Prostate gland (tissue), 2 donors: ENCODE measurements around the gene FAM200C. TPM values are rescaled to one million over a fixed set of nuclear protein-coding genes. Genes with fewer than 3 reads are reported as not detected.

ENCODE experiments used
- DNase-seq: peaks from one replicate; pipeline ENCODE4 v3.0.0-alpha.2; 2019; ENCODE audit warnings: low spot score
- H3K27ac ChIP-seq, 2 donors: fragments of 200-600 bp; sonication (generic); 2 replicates each; pipeline ENCODE4 v1.5.1; 2017 to 2019
- H3K27me3 ChIP-seq: fragments of 200-600 bp; sonication (generic); replicated peaks from 2 replicates; pipeline ENCODE4 v1.5.1; 2019; ENCODE audit not compliant: insufficient read depth
- H3K36me3 ChIP-seq, 2 donors: fragments of 200-600 bp; sonication (generic); 1 replicate in 1 of 2; 2 replicates in 1 of 2; pipeline versions ENCODE4 v1.5.1 to v1.8.1; 2017 to 2019
- H3K4me1 ChIP-seq: fragments of 200-600 bp; sonication (generic); replicated peaks from 2 replicates; pipeline ENCODE4 v1.5.1; 2019
- H3K4me3 ChIP-seq, 2 donors: fragments of 200-600 bp; sonication (generic); 2 replicates each; pipeline ENCODE4 v1.5.1; 2017 to 2019
- H3K9me3 ChIP-seq: fragments of 200-600 bp; sonication (generic); 2 replicates; pipeline ENCODE4 v1.5.1; 2017
- POLR2A ChIP-seq: fragments of 450-650 bp; IDR thresholded peaks from one replicate; pipeline ENCODE4 v1.6.1; 2016; ENCODE audit warnings: antibody characterized with exemption, mild to moderate bottlenecking
- POLR2AphosphoS5 ChIP-seq: sonication (generic); formaldehyde crosslinking; IDR thresholded peaks from one replicate; pipeline ENCODE4 v1.6.1; 2017; ENCODE audit warnings: antibody characterized with exemption
- WGBS: methylation state at CpG from one replicate; pipeline ENCODE4 v1.1.5; 2018; 5-methylcytosine and 5-hydroxymethylcytosine counted together
- intact Hi-C: fragments of 100-400 bp; cut with DNase I; formaldehyde crosslinking; loops from one replicate; pipeline ENCODE4 v1.14.2; 2022
- total RNA-seq, 2 donors: library from RNA; depleted of rRNA; stranded (reverse); fragments of >200 nt; gene quantifications; one replicate each; pipeline ENCODE4 v1.1.0, GENCODE V29; 2016
- TF ChIP-seq, protein P1 (sequence below), 4 experiments: fragments of 200-600 bp in 2 of 4; fragments of 450-650 bp in 2 of 4; sonication (generic) in 2 of 4; IDR thresholded peaks; 1 replicate in 3 of 4; 2 replicates in 1 of 4; pipeline ENCODE4 v1.5.1; 2016 to 2019; ENCODE audit warnings: antibody characterized with exemption in 4 of 4, mild to moderate bottlenecking in 2 of 4, moderate library complexity in 2 of 4

FAM200C gene
- total RNA-seq, 2 donors from 2014 or later, result 6.3 to 8.6 TPM

DNA sequence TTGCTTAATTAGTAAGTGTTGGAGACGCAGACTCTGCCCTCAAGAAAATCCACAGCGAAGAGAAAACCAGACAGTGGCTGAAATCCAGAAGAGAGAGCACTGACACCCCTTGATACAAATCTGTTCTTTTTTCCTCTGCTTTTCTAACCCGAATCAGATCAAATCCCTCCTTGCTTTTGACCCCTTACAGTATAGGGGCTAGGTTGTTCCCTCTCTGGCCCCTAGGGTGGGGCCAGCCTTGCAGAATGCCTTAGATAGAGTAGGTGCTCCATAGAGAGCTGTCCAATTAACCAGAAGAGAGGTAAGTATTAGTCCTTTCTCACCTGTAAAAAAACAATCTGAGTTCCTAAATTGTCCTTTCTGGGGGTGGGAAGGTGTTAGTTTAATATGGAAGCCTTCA lies 39.5 kb downstream of the FAM200C start:
- Histone ChIP-seq H3K36me3 (no peaks in the 10 kb centered on the region), H3K4me1 (no peaks in the 10 kb centered on the region), H3K9me3 (no peaks in the 10 kb centered on the region), H3K4me3 (no peak overlapping the region), H3K27me3 (no peaks in the 10 kb centered on the region), H3K27ac (no peak overlapping the region)
- no peak for TF ChIP-seq POLR2AphosphoS5
- TF ChIP-seq, protein P1, sequence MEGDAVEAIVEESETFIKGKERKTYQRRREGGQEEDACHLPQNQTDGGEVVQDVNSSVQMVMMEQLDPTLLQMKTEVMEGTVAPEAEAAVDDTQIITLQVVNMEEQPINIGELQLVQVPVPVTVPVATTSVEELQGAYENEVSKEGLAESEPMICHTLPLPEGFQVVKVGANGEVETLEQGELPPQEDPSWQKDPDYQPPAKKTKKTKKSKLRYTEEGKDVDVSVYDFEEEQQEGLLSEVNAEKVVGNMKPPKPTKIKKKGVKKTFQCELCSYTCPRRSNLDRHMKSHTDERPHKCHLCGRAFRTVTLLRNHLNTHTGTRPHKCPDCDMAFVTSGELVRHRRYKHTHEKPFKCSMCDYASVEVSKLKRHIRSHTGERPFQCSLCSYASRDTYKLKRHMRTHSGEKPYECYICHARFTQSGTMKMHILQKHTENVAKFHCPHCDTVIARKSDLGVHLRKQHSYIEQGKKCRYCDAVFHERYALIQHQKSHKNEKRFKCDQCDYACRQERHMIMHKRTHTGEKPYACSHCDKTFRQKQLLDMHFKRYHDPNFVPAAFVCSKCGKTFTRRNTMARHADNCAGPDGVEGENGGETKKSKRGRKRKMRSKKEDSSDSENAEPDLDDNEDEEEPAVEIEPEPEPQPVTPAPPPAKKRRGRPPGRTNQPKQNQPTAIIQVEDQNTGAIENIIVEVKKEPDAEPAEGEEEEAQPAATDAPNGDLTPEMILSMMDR (IDR thresholded peaks at IDR 0.05), result no peak
- no peak for TF ChIP-seq POLR2A
- intact Hi-C loops, result no loop called here
- no peak for DNase-seq
- WGBS, result 63% methylated on average over 3 of the region's 3 CpGs

DNA sequence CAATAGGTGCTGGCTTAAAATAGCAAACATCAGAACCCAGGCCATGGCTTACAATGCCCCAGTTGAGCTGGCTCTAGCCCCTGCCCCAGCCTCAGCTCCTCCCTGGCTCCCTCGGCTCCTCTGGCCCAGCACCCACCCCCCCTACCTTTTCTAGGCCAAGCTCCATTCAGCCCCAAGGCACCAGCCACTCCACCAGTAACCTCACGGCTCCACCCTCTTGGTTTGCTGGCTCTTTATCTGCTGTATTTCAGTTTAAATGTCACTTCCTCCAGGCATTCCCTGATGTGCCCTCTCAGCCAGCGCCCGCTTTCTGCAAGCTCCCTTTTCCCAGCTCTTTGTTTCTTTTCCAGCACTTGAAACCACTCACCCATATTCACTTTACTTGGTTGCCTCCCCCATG lies 40.0 kb downstream of the FAM200C start:
- DNase-seq, result no peak
- Histone ChIP-seq H3K4me3 (no peak overlapping the region), H3K27ac (no peak overlapping the region)

GRCh38 chr5:160359242-160359641 lies 40.6 kb downstream of the FAM200C start:
- 6% methylated on average over 1 of the region's 1 CpG for WGBS
- H3K27ac ChIP-seq, result no peak overlapping the region

More for the DNA sequence above, 40.0 kb downstream of the FAM200C start:
- Histone ChIP-seq H3K36me3 (no peaks in the 10 kb centered on the region), H3K4me1 (no peaks in the 10 kb centered on the region), H3K9me3 (no peaks in the 10 kb centered on the region), H3K27me3 (no peaks in the 10 kb centered on the region)
- TF ChIP-seq POLR2AphosphoS5 (no peak), POLR2A (no peak)
- TF ChIP-seq, protein P1 (IDR thresholded peaks at IDR 0.05), result no peak
- WGBS, result 41% methylated on average over 4 of the region's 4 CpGs
- intact Hi-C loops, result no loop called here

GRCh38 chr5:160357861-160358411 lies 41.9 kb downstream of the FAM200C start:
- 48% methylated on average over 7 of the region's 7 CpGs for WGBS
- intact Hi-C loops, result no loop called here
- Histone ChIP-seq H3K4me1 (no peaks in the 10 kb centered on the region), H3K27me3 (no peaks in the 10 kb centered on the region), H3K36me3 (no peaks in the 10 kb centered on the region), H3K27ac (peak overlapping the region; percentile 14 to 69), H3K9me3 (no peaks in the 10 kb centered on the region), H3K4me3 (no peak overlapping the region)
- TF ChIP-seq POLR2AphosphoS5 (no peak), POLR2A (no peak)
- TF ChIP-seq, protein P1 (IDR thresholded peaks at IDR 0.05), result no peak
- no peak for DNase-seq

More at GRCh38 chr5:160359242-160359641, 40.6 kb downstream of the FAM200C start:
- no peak for DNase-seq
- no peaks in the 10 kb centered on the region for H3K27me3 ChIP-seq
- TF ChIP-seq, protein P1 (IDR thresholded peaks at IDR 0.05), result no peak
- no peak for TF ChIP-seq POLR2AphosphoS5
- TF ChIP-seq POLR2A, result no peak
- intact Hi-C loops, result no loop called here
- no peaks in the 10 kb centered on the region for H3K36me3 ChIP-seq
- H3K4me1 ChIP-seq, result no peaks in the 10 kb centered on the region
- no peak overlapping the region for H3K4me3 ChIP-seq
- no peaks in the 10 kb centered on the region for H3K9me3 ChIP-seq

- Histone ChIP-seq H3K27me3 (no peaks in the 10 kb centered on the region), H3K4me3 (no peak overlapping the region), H3K9me3 (no peaks in the 10 kb centered on the region), H3K27ac (peak overlapping the region; percentile 14 to 69), H3K4me1 (no peaks in the 10 kb centered on the region), H3K36me3 (no peaks in the 10 kb centered on the region)
- WGBS, result 66% methylated on average over 7 of the region's 7 CpGs
- TF ChIP-seq POLR2AphosphoS5, result no peak
- TF ChIP-seq, protein P1 (IDR thresholded peaks at IDR 0.05), result no peak
- TF ChIP-seq POLR2A, result no peak
- intact Hi-C loops, result no loop called here
- no peak for DNase-seq
These were observed 42.5 kb downstream of the FAM200C start for GRCh38 chr5:160357394-160357793.
